Measurements from ENCODE around the gene ANKRD23. TPM values are rescaled to one million over a fixed set of nuclear protein-coding genes. Genes with fewer than 3 reads are reported as not detected.
A peak's percentile ranks its signal among the peaks of the same experiment; 100 is the strongest.

The ANKRD23 gene
- total and polyA plus RNA-seq, 2 of the 13 experiments (the other 11 are each of a cell fraction or from before 2014, with no cell fraction given) = 1.5 to 1.6 TPM

DNA sequence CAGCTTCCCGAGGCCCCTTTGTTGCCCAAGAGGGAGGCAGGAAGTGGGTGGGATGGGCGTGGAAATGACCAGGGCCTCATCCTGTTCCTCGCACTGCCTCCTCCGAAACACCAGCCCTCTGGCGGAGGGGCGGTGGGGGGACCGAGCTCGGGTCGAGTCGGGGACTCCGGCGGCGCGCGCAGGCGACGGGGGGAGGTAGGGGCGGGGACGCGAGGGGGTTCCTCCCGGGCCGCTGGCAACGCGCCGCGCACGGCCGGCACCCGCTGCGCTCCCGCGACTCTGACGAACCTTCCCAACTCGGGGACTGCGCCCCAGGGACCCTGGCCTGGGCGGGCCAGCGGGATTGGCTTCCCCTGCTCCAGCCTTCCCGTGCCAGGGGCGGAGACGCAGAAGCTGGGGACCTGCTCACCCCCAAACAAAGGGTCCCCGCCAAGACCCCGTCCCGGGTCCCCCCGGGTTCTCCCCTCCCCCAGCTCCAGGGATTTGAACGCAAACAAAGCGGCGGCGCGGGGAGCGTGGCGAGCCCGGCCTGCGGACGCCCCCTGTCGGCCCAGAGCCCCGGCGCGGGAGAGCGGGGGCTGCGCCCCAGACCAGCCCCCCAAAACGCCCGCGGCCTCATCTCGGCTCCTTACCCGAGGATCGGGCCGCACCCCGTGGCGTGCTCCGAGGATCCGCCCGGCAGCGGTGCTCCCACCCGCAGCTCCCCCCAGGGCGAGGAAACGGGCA, 24.9 kb upstream of the ANKRD23 start (continued):
- TF ChIP-seq ZNF724P (CRISPR knock-in tag; IDR thresholded peaks at IDR 0.05; ENCODE audit: borderline replicate concordance) (peak; percentile 76; the same call in 1 of the 2 replicates), MEIS2 (CRISPR knock-in tag; IDR thresholded peaks at IDR 0.05) (peak; percentile 17; the same call in 1 of the 2 replicates), ZNF746 (CRISPR knock-in tag; IDR thresholded peaks at IDR 0.05) (peak; percentile 89; the same call in 1 of the 2 replicates), SMARCE1 (IDR thresholded peaks at IDR 0.05; ENCODE audit: borderline replicate concordance) (no peak), ZNF75D (CRISPR knock-in tag; IDR thresholded peaks at IDR 0.05; ENCODE audit: borderline replicate concordance) (no peak), NR1H2 (CRISPR knock-in tag; IDR thresholded peaks at IDR 0.05; ENCODE audit: borderline replicate concordance, low read depth) (no peak; the same call in 1 of the 2 replicates), RARA (CRISPR knock-in tag; IDR thresholded peaks at IDR 0.05) (peak; percentile 69), ZNF549 (CRISPR knock-in tag; IDR thresholded peaks at IDR 0.05) (no peak), ZNF33B (CRISPR knock-in tag; IDR thresholded peaks at IDR 0.05) (no peak; the same call in 1 of the 2 replicates), SALL2 (CRISPR knock-in tag; IDR thresholded peaks at IDR 0.05) (peak; percentile 80; the same call in 1 of the 2 replicates), ZNF20 (CRISPR knock-in tag; IDR thresholded peaks at IDR 0.05) (no peak), BRCA1 (CRISPR knock-in tag; IDR thresholded peaks at IDR 0.05) (0 out of 2 replicates have a peak, but pooled peaks have one; percentile 18), CBX5 (CRISPR knock-in tag; IDR thresholded peaks at IDR 0.05; ENCODE audit: borderline replicate concordance) (0 out of 2 replicates have a peak, but pooled peaks have one; percentile 28), ZNF879 (CRISPR knock-in tag; IDR thresholded peaks at IDR 0.05) (no peak), MIER2 (CRISPR knock-in tag; IDR thresholded peaks at IDR 0.05) (no peak), RXRB (CRISPR knock-in tag; IDR thresholded peaks at IDR 0.05; ENCODE audit: borderline replicate concordance) (peak; percentile 36; the same call in 1 of the 2 replicates), HIVEP1 (CRISPR knock-in tag; IDR thresholded peaks at IDR 0.05) (peak; percentile 87), THYN1 (CRISPR knock-in tag; IDR thresholded peaks at IDR 0.05; ENCODE audit: borderline replicate concordance, low read depth) (0 out of 2 replicates have a peak, but pooled peaks have one; percentile 8)
- TF ChIP-seq, protein P1, sequence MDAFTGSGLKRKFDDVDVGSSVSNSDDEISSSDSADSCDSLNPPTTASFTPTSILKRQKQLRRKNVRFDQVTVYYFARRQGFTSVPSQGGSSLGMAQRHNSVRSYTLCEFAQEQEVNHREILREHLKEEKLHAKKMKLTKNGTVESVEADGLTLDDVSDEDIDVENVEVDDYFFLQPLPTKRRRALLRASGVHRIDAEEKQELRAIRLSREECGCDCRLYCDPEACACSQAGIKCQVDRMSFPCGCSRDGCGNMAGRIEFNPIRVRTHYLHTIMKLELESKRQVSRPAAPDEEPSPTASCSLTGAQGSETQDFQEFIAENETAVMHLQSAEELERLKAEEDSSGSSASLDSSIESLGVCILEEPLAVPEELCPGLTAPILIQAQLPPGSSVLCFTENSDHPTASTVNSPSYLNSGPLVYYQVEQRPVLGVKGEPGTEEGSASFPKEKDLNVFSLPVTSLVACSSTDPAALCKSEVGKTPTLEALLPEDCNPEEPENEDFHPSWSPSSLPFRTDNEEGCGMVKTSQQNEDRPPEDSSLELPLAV (CRISPR knock-in tag; conservative IDR thresholded peaks at IDR 0.05; ENCODE audit: low read depth) = peak; percentile 40; the same call in 1 of the 2 replicates
- TF ChIP-seq, protein P2, sequence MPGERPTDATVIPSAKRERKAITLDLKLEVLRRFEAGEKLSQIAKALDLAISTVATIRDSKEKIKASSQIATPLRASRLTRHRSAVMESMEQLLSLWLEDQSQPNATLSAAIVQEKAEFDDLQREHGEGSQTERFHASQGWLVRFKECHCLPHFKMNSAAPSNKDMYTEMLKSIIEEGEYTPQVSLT (CRISPR knock-in tag; IDR thresholded peaks at IDR 0.05; ENCODE audit: borderline replicate concordance, low read depth) = no peak
- TF ChIP-seq, protein P3, sequence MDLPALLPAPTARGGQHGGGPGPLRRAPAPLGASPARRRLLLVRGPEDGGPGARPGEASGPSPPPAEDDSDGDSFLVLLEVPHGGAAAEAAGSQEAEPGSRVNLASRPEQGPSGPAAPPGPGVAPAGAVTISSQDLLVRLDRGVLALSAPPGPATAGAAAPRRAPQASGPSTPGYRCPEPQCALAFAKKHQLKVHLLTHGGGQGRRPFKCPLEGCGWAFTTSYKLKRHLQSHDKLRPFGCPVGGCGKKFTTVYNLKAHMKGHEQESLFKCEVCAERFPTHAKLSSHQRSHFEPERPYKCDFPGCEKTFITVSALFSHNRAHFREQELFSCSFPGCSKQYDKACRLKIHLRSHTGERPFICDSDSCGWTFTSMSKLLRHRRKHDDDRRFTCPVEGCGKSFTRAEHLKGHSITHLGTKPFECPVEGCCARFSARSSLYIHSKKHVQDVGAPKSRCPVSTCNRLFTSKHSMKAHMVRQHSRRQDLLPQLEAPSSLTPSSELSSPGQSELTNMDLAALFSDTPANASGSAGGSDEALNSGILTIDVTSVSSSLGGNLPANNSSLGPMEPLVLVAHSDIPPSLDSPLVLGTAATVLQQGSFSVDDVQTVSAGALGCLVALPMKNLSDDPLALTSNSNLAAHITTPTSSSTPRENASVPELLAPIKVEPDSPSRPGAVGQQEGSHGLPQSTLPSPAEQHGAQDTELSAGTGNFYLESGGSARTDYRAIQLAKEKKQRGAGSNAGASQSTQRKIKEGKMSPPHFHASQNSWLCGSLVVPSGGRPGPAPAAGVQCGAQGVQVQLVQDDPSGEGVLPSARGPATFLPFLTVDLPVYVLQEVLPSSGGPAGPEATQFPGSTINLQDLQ (CRISPR knock-in tag; IDR thresholded peaks at IDR 0.05) = no peak; the same call in 1 of the 2 replicates
- TF ChIP-seq, protein P4, sequence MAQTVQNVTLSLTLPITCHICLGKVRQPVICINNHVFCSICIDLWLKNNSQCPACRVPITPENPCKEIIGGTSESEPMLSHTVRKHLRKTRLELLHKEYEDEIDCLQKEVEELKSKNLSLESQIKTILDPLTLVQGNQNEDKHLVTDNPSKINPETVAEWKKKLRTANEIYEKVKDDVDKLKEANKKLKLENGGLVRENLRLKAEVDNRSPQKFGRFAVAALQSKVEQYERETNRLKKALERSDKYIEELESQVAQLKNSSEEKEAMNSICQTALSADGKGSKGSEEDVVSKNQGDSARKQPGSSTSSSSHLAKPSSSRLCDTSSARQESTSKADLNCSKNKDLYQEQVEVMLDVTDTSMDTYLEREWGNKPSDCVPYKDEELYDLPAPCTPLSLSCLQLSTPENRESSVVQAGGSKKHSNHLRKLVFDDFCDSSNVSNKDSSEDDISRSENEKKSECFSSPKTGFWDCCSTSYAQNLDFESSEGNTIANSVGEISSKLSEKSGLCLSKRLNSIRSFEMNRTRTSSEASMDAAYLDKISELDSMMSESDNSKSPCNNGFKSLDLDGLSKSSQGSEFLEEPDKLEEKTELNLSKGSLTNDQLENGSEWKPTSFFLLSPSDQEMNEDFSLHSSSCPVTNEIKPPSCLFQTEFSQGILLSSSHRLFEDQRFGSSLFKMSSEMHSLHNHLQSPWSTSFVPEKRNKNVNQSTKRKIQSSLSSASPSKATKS (CRISPR knock-in tag; IDR thresholded peaks at IDR 0.05) = no peak

All from HepG2 (cell line).